Measurements from ENCODE around the gene SPPL2B. TPM values are rescaled to one million over a fixed set of nuclear protein-coding genes. Genes with fewer than 3 reads are reported as not detected.
"Not testable (repeated sequence)": the region's sequence is repeated elsewhere in the genome, so short reads cannot be mapped to it uniquely, and the experiment has no call there.

The SPPL2B gene
- total and polyA plus RNA-seq, 2 experiments from 2014 or later: 40.9 to 87.7 TPM

GRCh38 chr19:2394442-2395292 lies 66.2 kb downstream of the SPPL2B start:
- 85% methylated on average over 27 of the region's 27 CpGs for WGBS (ENCODE audit: low lambda C conversion rate, missing lambda C conversion rate)
- Histone ChIP-seq H3K4me3 (no peak overlapping the region), H3K79me2 (no peaks in the 10 kb centered on the region), H4K20me1 (ENCODE audit: insufficient read depth, poor library complexity, severe bottlenecking) (no peaks in the 10 kb centered on the region), H3K9me3 (ENCODE audit: low read depth) (no peaks in the 10 kb centered on the region), H3K36me3 (replicated peaks; ENCODE audit: insufficient read depth, low read depth) (no peaks in the 10 kb centered on the region), H2AFZ (no peak overlapping the region), H3K4me1 (ENCODE audit: insufficient read depth) (no peaks in the 10 kb centered on the region), H3K4me2 (no peak overlapping the region), H3K27me3 (no peaks in the 10 kb centered on the region), H3K27ac (no peak overlapping the region), H3K9me2 (replicated peaks; ENCODE audit: insufficient read depth) (no peaks in the 10 kb centered on the region)
- peak; percentile 38 for DNase-seq (ENCODE audit: low spot score)
- TF ChIP-seq EZH2 (IDR thresholded peaks at IDR 0.05; ENCODE audit: borderline replicate concordance) (no peak), CTCF (IDR thresholded peaks at IDR 0.05; ENCODE audit: poor library complexity) (no peak), EZH2phosphoT487 (IDR thresholded peaks at IDR 0.05; ENCODE audit: low read depth, severe bottlenecking, unreplicated experiment) (no peak)

- H2AFZ ChIP-seq; H3K27me3 ChIP-seq; H3K9me2 ChIP-seq (replicated peaks; ENCODE audit: insufficient read depth); DNase-seq (ENCODE audit: low spot score); H3K4me1 ChIP-seq (ENCODE audit: insufficient read depth); H3K4me2 ChIP-seq; H3K36me3 ChIP-seq (replicated peaks; ENCODE audit: insufficient read depth, low read depth); H4K20me1 ChIP-seq (ENCODE audit: insufficient read depth, poor library complexity, severe bottlenecking); H3K27ac ChIP-seq; H3K9me3 ChIP-seq (ENCODE audit: low read depth); H3K4me3 ChIP-seq; H3K79me2 ChIP-seq: not testable (repeated sequence)
- WGBS (ENCODE audit: low lambda C conversion rate, missing lambda C conversion rate): 89% methylated on average over 18 of the region's 18 CpGs
Measured at GRCh38 chr19:2395293-2395829, 66.9 kb downstream of the SPPL2B start.

- not testable (repeated sequence) for H3K79me2 ChIP-seq; H3K27me3 ChIP-seq; H3K27ac ChIP-seq; H3K9me3 ChIP-seq (ENCODE audit: low read depth); H2AFZ ChIP-seq; H3K4me3 ChIP-seq; H3K4me2 ChIP-seq; H3K9me2 ChIP-seq (replicated peaks; ENCODE audit: insufficient read depth); H3K36me3 ChIP-seq (replicated peaks; ENCODE audit: insufficient read depth, low read depth); H4K20me1 ChIP-seq (ENCODE audit: insufficient read depth, poor library complexity, severe bottlenecking); DNase-seq (ENCODE audit: low spot score); H3K4me1 ChIP-seq (ENCODE audit: insufficient read depth)
- WGBS (ENCODE audit: low lambda C conversion rate, missing lambda C conversion rate): 94% methylated on average over 6 of the region's 7 CpGs
Measured at GRCh38 chr19:2397173-2397572, 68.7 kb downstream of the SPPL2B start.

- Histone ChIP-seq H3K4me1 (ENCODE audit: insufficient read depth) (no peaks in the 10 kb centered on the region), H3K9me2 (replicated peaks; ENCODE audit: insufficient read depth) (no peaks in the 10 kb centered on the region), H3K79me2 (no peaks in the 10 kb centered on the region), H4K20me1 (ENCODE audit: insufficient read depth, poor library complexity, severe bottlenecking) (no peaks in the 10 kb centered on the region), H3K27ac (no peak overlapping the region), H3K4me2 (no peak overlapping the region), H3K9me3 (ENCODE audit: low read depth) (no peaks in the 10 kb centered on the region), H3K4me3 (no peak overlapping the region), H3K27me3 (no peaks in the 10 kb centered on the region), H2AFZ (no peak overlapping the region), H3K36me3 (replicated peaks; ENCODE audit: insufficient read depth, low read depth) (no peaks in the 10 kb centered on the region)
- 87% methylated on average over 14 of the region's 14 CpGs for WGBS (ENCODE audit: low lambda C conversion rate, missing lambda C conversion rate)
- no peak for TF ChIP-seq EZH2 (IDR thresholded peaks at IDR 0.05; ENCODE audit: borderline replicate concordance)
- no peak for TF ChIP-seq EZH2phosphoT487 (IDR thresholded peaks at IDR 0.05; ENCODE audit: low read depth, severe bottlenecking, unreplicated experiment)
- TF ChIP-seq CTCF (IDR thresholded peaks at IDR 0.05; ENCODE audit: poor library complexity): no peak
- DNase-seq (ENCODE audit: low spot score): no peak
Measured at GRCh38 chr19:2398735-2399305, 70.3 kb downstream of the SPPL2B start.

Data from hepatocyte (in vitro differentiated cells).